Inferior parietal cortex (tissue), 1 donor: Measurements from ENCODE around the gene OFD1.
"Not testable (repeated sequence)": the region's sequence is repeated elsewhere in the genome, so short reads cannot be mapped to it uniquely, and the experiment has no call there.

Experiments
- DNase-seq: peaks from one replicate; pipeline ENCODE4 v3.0.0-alpha.2; 2016; ENCODE audit errors: extremely low spot score

Gene OFD1

GRCh38 chrX:13703135-13703534 lies 31.4 kb upstream of the OFD1 start:
- no peak for DNase-seq

DNA sequence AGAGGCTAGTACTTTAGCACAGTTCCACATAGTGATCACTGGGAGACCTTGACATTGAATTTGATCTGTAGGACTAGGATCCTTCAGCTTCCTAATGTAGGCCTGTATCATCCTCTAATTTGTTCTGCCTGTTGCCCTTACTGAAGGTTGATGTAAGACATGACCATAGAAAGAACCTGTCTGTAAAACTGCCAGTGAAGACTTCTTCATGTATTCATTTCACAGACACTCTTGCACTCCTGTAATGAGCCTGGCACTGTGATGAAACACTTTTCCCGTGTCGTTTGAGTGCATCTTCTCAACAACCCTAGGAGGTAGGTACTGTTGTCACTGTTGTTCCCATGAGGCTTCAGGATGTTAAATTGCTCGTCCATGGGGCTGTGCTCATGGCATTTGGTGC lies 31.0 kb upstream of the OFD1 start:
- no peak for DNase-seq

- no peak for DNase-seq
Observed at GRCh38 chrX:13711141-13711540, 23.4 kb upstream of the OFD1 start.

DNA sequence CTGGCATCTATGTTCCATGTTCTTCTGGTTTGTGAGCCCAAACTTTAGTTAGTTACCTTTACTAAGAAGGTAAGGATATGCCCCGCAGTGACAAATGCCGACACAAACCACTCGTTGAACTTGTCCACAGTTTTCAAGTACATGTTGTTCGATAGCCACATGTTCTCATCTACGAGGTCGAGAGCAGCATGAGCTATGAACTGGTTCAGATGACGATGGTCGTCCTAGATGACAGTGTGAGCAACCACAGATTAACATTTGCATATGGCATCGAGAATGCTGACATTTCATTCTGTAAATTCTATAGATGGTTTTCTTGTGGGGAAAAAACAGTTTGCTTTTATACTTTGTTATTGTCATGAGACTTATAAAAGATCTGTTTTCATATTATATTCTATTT lies 18.1 kb upstream of the OFD1 start:
- DNase-seq: no peak

DNA sequence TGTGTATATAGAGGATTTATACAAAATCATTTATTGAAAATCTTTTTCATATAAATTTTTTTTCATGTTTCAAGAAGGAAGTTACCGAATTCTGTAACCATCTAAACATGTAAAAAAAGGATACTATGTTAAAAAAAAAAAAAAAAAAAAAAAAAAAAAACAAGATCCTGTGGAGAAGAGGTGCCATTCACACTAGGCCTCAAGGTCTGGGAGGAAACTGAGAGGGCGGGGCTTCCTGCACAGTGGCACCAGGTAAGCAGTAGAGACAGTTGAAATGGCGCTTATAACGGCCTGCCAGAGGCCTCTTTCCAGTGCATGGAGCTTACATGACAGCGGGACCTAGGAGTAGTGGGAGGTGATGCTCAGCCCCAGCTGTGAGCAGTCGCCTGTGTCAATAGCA lies 17.6 kb upstream of the OFD1 start:
- no peak for DNase-seq

DNA sequence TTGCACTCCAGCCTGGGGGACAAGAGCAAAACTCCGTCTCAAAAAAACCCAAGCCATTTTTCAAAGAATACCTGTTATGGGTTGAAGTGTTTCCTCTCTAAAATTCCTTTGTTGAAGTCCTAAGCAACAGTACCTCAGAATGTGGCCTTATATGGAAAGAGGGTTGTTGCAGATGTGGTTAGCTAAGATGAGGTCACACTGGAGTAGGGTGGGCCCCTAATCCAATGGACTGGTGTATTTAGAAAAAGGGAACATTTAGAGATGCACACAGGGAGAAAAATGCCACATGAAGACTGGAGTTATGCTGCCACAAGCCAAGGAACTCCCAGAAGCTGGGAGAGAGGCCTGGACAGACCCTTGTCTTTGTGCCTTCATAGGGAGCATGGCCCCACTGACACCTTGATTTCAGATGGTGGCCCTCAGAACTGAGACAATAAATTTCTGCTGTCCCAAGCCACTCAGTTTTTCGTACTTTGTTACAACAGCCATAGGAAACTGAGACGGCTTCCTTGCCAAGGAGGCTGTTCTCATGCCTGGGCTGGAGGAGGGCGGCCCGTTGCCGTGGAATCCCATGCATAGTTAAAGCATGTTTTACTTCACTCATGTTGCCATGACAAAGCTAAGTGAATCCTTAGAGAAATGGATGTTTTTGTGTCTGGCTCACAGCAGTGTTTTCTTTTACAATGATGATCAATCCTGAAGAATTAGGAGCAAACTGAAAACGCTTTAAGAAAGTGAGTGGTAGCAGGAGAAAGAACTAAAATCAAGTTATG lies 16.7 kb upstream of the OFD1 start:
- DNase-seq: no peak

GRCh38 chrX:13719192-13719856 lies 15.2 kb upstream of the OFD1 start:
- DNase-seq: no peak

DNA sequence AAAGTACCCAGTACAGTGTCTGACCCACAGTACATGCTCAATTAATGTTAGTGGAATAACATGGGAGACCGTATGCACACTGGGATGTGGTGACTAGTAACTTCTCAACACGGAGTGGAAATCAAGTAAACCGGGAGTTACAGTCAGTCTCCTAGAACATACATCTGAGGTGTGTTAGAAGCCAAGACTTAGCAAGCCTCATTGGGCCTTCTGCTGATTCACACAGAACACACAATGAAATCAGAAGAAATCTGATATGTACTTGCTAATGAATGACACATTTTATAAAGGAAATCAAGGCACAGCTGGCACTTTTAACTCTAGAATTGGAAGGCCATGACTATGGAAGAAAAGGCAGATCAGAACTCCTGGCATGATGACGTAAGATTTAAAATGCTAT lies 13.2 kb upstream of the OFD1 start:
- DNase-seq: no peak

- peak; percentile 17 for DNase-seq
Observed at GRCh38 chrX:13721819-13722519, 12.6 kb upstream of the OFD1 start.

- not testable (repeated sequence) for DNase-seq
Observed at GRCh38 chrX:13724878-13725277, 9.7 kb upstream of the OFD1 start.

GRCh38 chrX:13726583-13726982 lies 8.0 kb upstream of the OFD1 start:
- DNase-seq: not testable (repeated sequence)

DNA sequence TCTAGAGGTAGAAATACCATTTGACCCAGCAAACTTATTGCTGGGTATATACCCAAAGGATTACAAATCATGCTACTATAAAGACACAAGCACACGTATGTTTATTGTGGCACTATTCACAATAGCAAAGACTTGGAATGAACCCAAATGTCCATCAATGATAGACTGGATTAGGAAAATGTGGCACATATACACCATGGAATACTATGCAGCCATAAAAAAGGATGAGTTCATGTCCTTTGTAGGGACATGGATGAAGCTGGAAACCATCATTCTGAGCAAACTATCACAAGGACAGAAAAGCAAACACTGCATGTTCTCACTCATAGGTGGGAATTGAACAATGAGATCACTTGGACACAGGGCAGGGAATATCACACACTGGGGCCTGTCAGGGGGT lies 4.0 kb upstream of the OFD1 start:
- not testable (repeated sequence) for DNase-seq

DNA sequence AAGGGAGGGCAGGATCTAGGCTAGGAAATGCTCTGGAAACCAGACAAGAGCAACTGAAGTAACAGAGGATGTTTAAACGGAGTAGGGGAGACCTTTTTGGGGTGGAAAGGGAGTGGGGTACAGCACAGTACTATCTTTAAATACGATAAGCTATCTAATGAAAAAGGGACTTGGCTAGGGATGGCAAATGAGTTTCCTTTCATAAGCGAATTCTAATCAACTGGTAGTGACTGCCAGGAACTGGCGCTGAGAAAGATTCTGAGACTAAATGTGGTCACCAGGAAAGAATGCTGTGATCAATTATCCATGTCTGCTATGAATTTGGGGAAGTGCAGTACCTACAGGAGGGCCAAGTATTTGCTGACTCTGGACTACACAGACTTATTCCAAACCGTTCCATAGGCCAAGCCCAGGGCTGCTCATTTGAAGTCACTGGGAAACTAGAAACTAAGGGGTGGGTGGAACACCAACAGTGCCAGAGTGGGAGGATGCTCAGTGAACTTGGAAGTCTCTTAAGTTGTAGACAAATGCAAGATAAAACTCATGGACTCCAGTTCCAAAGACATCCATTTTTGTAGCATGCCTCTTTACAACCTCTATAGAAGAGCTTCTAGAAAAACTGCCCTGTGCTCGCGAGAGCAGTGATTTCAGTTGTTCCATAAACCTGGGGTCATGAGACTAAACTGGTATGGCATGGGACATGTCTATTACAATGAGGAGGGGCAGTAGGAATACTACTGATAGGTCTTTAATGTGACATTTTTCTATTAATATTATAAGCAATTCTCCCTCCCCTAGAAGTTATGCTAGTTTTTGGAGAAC lies 2.1 kb upstream of the OFD1 start:
- no peak for DNase-seq

DNA sequence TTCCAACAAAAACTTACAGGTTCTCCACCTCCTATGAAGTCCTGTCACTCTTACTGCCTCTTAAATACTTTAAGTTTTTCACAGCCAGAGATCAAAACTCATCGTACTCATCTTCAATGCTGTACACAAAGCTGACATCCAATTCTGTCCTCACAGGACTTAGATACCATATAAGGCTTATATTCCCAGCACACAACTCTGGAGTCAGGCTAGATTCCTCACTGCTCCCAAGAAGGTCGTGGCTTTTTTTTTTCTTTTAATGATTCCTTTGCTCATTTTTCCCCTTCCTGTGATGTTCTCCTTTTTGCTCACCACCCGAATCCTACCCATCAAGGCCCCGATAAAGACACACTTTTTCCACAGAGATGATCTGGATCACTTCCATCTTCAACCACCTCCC lies 1.0 kb upstream of the OFD1 start:
- DNase-seq: no peak

GRCh38 chrX:13741695-13742094 lies 7.1 kb downstream of the OFD1 start:
- DNase-seq: no peak

DNA sequence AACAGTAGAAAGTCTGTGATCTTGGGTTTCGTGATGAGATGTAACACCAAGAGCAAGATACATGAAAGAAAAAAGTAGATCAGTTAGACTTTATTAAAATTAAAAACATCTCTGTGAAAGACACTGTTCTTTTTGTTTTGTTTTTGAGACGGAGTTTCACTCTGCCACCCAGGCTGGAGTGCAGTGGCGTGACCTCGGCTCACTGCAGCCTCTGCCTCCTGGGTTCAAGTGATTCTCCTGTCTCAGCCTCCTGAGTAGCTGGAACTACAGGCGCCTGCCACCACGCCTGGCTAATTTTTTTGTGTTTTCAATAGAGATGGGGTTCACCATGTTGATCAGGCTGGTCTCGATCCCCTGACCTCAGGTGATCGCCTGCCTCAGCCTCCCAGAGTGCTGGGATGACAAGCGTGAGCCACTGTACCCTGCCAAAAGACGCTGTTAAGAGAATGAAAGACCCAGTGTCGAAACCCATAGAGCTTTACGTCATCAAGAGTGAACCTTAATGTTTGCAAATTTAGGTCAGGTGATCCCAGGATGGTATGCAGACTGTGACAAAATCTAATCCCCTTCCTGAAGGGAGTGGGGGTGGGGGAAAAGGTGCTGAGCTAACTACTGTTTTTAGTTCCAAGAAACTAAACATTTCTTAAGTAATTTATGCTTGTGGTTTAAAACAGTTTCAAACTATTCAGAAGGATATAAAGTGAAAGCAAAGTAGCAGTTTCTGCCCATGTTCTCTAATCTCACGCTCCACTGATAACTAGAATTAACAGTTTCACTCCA lies 8.0 kb downstream of the OFD1 start:
- DNase-seq: no peak

GRCh38 chrX:13747836-13748235 lies 13.3 kb downstream of the OFD1 start:
- DNase-seq: peak; percentile 48

GRCh38 chrX:13748486-13748885 lies 13.9 kb downstream of the OFD1 start:
- DNase-seq: no peak

DNA sequence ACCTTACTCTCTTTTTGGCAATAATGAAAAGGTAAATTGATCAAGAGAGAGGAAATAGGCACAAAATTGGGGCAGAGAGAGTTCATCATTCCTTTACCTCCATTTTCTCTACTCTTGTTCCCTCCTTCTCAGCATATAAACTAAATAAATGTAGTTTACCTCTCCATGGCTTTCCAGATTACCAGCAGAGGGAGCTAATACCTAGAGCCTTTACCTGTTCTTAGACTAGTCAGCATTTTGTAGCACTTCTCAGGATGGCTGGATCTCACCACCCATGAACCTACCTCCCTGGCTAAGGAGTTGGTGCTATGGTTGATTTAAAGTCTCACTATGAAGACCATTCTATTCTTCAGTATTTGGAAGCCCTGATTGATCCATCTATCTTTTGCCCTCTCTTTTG lies 15.7 kb downstream of the OFD1 start:
- no peak for DNase-seq

DNA sequence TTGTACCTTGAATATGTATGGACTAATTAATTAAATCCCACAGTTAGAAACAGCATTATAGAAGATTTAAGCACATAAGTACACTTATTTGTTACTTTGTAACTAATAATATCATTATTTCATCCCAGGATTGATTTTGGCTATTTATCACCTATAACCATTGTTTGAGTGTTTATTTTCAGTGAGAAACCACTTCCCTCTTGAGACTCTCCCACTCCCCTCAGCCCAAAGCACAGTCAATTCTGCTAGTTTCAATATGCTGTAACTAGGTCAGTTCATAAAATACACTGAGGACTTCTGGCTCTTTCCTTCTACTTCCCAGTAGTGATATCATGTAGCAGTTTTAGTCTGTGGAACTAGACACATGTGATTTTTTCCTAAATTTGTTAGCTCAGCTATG lies 16.3 kb downstream of the OFD1 start:
- DNase-seq: no peak

GRCh38 chrX:13752141-13752540 lies 17.6 kb downstream of the OFD1 start:
- DNase-seq: no peak
